Activated CD4-positive, alpha-beta T cell treated with anti-CD3 and anti-CD28 coated beads, Interleukin-2, amount 50 U/mL, for 16 hours (primary cell): ENCODE data around the gene MTERF4.
A peak's percentile ranks its signal among the peaks of the same experiment; 100 is the strongest.
"Not testable (repeated sequence)": the region's sequence is repeated elsewhere in the genome, so short reads cannot be mapped to it uniquely, and the experiment has no call there.

ENCODE experiments used
- DNase-seq: peaks from one replicate; pipeline ENCODE4 v3.0.0-alpha.2; 2020

The MTERF4 gene

GRCh38 chr2:241110607-241111439 lies 8.7 kb upstream of the MTERF4 start:
- no peak for DNase-seq

GRCh38 chr2:241110089-241110606 lies 8.1 kb upstream of the MTERF4 start:
- no peak for DNase-seq

- DNase-seq, result no peak
Measured at GRCh38 chr2:241109210-241110088, 7.4 kb upstream of the MTERF4 start.

GRCh38 chr2:241108271-241109209 lies 6.5 kb upstream of the MTERF4 start:
- DNase-seq, result peak; percentile 24

- DNase-seq, result no peak
Measured at GRCh38 chr2:241107031-241107783, 5.1 kb upstream of the MTERF4 start.

- DNase-seq, result no peak
Measured at GRCh38 chr2:241105641-241106040, 3.6 kb upstream of the MTERF4 start.

- not testable (repeated sequence) for DNase-seq
Measured at GRCh38 chr2:241104611-241105010, 2.5 kb upstream of the MTERF4 start.

DNA sequence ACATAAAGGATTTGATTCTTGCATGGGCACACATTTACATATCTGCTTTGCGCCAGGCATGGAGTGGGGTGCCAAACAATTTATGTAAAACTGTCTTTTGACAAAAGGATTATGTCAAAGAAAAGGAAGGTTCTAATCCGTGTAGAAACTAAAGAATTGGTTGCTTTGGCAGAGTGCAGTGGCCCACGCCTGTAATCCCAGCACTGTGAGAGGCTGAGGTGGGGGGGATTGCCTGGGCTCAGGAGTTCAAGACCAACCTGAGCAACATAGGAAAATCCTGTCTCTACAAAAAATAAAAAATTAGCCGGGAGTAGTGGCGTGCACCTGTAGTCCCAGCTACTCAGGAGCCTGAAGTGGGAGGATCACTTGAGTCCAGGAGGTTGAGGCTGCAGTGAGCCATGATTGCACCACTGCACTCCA lies 1.1 kb upstream of the MTERF4 start:
- DNase-seq, result no peak

GRCh38 chr2:241099246-241099645 lies 2.8 kb downstream of the MTERF4 start:
- DNase-seq, result no peak

DNA sequence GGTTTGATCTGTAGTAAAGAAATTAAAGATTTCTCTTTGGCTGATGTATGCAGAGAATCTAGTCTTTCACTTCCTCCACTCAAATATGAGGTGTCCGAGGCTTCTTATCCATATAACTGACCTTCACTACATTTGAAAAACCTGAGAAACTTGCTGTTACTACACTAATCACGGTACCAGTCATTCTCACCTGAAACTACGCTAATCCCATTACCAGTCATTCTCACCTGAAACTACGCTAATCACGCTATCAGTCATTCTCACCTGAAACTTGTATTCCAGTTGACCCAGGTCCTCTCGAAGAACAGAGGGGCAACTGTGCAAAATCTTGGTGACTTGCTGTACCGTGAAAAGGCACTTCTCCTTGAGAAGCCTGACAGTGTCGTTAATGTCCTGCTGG lies 5.1 kb downstream of the MTERF4 start:
- peak; percentile 55 for DNase-seq

DNA sequence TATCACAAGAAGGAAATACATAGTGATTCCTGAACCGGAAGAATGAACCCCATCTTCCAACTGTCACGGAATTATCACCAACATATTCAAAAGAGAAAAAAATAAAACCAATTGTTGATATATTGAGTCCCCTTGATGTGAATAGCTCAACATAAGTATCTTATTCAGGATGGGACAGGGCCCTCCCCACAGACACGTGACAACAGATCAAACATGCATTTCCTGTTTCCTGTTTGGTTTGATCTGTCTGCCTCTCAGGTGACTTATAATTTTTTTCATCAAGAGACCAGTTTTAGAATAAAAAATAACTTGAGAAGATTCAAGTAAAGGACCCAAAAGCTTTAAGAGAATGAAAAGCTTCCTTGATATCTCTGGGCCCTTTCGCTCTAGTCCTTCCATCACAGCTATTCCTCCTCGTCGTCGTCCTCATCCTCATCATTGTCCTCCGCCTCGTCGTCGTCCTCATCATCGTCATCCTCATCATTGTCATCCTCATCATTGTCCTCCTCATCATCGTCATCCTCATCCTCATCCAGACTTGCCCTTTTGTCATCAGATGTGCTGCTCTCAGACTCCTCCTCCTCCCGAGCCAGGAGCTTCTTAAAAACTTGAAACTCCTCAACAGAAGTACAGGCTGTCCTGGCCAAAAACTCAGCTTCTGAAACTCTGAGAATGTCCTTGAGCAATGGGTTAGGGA lies 6.3 kb downstream of the MTERF4 start:
- DNase-seq, result peak; percentile 41

- no peak for DNase-seq
Measured at GRCh38 chr2:241094924-241095420, 7.1 kb downstream of the MTERF4 start.

GRCh38 chr2:241094172-241094571 lies 7.9 kb downstream of the MTERF4 start:
- no peak for DNase-seq

DNA sequence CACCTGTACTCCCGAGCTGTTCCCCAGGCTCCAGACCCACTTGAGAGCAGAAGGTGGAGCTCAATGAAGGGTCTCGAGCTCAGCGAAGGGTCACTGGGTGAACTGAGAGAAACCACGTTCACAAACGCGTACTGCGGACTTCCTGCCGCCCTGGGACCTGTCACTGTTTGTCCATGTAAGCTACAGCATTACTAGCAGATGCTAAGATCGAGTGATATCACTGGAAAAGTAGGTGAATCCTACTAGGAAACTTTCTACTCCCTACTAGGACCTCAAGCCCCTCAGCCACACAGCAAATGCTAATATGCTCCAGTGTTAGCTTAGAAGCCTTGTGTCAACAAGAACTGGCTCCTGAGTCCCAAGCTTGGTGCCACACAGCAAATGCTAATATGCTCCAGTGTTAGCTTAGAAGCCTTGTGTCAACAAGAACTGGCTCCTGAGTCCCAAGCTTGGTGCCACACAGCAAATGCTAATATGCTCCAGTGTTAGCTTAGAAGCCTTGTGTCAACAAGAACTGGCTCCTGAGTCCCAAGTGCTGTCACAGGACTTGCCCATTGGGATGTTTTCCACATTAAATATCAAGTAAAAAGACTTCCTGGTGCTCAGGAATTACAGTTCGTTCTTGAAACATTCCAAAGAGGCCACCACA lies 8.8 kb downstream of the MTERF4 start:
- not testable (repeated sequence) for DNase-seq

- DNase-seq, result no peak
Measured at GRCh38 chr2:241092677-241093076, 9.4 kb downstream of the MTERF4 start.

- DNase-seq, result no peak
Measured at GRCh38 chr2:241091734-241092445, 10.2 kb downstream of the MTERF4 start.

- DNase-seq, result no peak
Measured at GRCh38 chr2:241091201-241091600, 10.9 kb downstream of the MTERF4 start.

GRCh38 chr2:241088791-241089732 lies 13.0 kb downstream of the MTERF4 start:
- no peak for DNase-seq
